HEK293 (cell line): ENCODE results near the gene FANCE.

Experiments used
- ZNF324 ChIP-seq: fragments of 450-650 bp; formaldehyde crosslinking; IDR thresholded peaks from 2 replicates; pipeline ENCODE4 v1.5.1; 2016; ENCODE audit warnings: missing biosample characterization, missing genetic modification characterization
- TF ChIP-seq, protein P1 (sequence below): fragments of 450-650 bp; formaldehyde crosslinking; IDR thresholded peaks from 2 replicates; pipeline ENCODE4 v1.5.1; 2016; ENCODE audit warnings: missing biosample characterization, missing genetic modification characterization
- TF ChIP-seq, protein P2 (sequence below): fragments of 450-650 bp; formaldehyde crosslinking; IDR thresholded peaks from 2 replicates; pipeline ENCODE4 v1.5.1; 2016; ENCODE audit warnings: missing biosample characterization, missing genetic modification characterization, low read depth

- TF ChIP-seq ZNF324 (tag by site-specific recombination): no peak
- TF ChIP-seq, protein P1, sequence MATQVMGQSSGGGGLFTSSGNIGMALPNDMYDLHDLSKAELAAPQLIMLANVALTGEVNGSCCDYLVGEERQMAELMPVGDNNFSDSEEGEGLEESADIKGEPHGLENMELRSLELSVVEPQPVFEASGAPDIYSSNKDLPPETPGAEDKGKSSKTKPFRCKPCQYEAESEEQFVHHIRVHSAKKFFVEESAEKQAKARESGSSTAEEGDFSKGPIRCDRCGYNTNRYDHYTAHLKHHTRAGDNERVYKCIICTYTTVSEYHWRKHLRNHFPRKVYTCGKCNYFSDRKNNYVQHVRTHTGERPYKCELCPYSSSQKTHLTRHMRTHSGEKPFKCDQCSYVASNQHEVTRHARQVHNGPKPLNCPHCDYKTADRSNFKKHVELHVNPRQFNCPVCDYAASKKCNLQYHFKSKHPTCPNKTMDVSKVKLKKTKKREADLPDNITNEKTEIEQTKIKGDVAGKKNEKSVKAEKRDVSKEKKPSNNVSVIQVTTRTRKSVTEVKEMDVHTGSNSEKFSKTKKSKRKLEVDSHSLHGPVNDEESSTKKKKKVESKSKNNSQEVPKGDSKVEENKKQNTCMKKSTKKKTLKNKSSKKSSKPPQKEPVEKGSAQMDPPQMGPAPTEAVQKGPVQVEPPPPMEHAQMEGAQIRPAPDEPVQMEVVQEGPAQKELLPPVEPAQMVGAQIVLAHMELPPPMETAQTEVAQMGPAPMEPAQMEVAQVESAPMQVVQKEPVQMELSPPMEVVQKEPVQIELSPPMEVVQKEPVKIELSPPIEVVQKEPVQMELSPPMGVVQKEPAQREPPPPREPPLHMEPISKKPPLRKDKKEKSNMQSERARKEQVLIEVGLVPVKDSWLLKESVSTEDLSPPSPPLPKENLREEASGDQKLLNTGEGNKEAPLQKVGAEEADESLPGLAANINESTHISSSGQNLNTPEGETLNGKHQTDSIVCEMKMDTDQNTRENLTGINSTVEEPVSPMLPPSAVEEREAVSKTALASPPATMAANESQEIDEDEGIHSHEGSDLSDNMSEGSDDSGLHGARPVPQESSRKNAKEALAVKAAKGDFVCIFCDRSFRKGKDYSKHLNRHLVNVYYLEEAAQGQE (tag by site-specific recombination): no peak
- TF ChIP-seq, protein P2, sequence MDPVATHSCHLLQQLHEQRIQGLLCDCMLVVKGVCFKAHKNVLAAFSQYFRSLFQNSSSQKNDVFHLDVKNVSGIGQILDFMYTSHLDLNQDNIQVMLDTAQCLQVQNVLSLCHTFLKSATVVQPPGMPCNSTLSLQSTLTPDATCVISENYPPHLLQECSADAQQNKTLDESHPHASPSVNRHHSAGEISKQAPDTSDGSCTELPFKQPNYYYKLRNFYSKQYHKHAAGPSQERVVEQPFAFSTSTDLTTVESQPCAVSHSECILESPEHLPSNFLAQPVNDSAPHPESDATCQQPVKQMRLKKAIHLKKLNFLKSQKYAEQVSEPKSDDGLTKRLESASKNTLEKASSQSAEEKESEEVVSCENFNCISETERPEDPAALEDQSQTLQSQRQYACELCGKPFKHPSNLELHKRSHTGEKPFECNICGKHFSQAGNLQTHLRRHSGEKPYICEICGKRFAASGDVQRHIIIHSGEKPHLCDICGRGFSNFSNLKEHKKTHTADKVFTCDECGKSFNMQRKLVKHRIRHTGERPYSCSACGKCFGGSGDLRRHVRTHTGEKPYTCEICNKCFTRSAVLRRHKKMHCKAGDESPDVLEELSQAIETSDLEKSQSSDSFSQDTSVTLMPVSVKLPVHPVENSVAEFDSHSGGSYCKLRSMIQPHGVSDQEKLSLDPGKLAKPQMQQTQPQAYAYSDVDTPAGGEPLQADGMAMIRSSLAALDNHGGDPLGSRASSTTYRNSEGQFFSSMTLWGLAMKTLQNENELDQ: no peak
Observed at GRCh38 chr6:35419961-35420360, 32.2 kb upstream of the FANCE start.
